K562 (cell line): ENCODE measurements around the gene NT5C1A.

Experiments
- ATF2 ChIP-seq: sonication (generic); formaldehyde crosslinking; IDR thresholded peaks from 2 replicates; pipeline ENCODE4 v1.8.1; 2022; ENCODE audit warnings: missing genetic modification reagents
- EZH2 ChIP-seq: IDR thresholded peaks from 2 replicates; pipeline ENCODE4 v1.6.1; 2012; ENCODE audit warnings: low read depth, mild to moderate bottlenecking, inconsistent platforms, low read length, borderline replicate concordance
- PHF8 ChIP-seq: fragments of 200-600 bp; sonication (generic); IDR thresholded peaks from 2 replicates; pipeline ENCODE4 v1.6.1; 2012; ENCODE audit warnings: mixed run types, mild to moderate bottlenecking, inconsistent platforms, low read length, moderate library complexity, borderline replicate concordance
- SMAD3 ChIP-seq: fragments of 450-650 bp; formaldehyde crosslinking; conservative IDR thresholded peaks from 2 replicates; pipeline ENCODE4 v1.4.0; 2020; ENCODE audit warnings: mild to moderate bottlenecking
- THAP12 ChIP-seq: fragments of 250-450 bp; sonication (Bioruptor Pico); IDR thresholded peaks from 2 replicates; pipeline ENCODE4 v1.9.0; 2021; ENCODE audit warnings: mild to moderate bottlenecking, inconsistent platforms
- ZBTB1 ChIP-seq: sonication (generic); formaldehyde crosslinking; IDR thresholded peaks from 2 replicates; pipeline ENCODE4 v1.8.1; 2023; ENCODE audit warnings: missing genetic modification reagents, low read depth, mild to moderate bottlenecking, borderline replicate concordance
- ZFX ChIP-seq: sonication (generic); formaldehyde crosslinking; IDR thresholded peaks from 2 replicates; pipeline ENCODE4 v1.8.0; 2022; ENCODE audit warnings: mild to moderate bottlenecking, missing genetic modification reagents, moderate library complexity

DNA sequence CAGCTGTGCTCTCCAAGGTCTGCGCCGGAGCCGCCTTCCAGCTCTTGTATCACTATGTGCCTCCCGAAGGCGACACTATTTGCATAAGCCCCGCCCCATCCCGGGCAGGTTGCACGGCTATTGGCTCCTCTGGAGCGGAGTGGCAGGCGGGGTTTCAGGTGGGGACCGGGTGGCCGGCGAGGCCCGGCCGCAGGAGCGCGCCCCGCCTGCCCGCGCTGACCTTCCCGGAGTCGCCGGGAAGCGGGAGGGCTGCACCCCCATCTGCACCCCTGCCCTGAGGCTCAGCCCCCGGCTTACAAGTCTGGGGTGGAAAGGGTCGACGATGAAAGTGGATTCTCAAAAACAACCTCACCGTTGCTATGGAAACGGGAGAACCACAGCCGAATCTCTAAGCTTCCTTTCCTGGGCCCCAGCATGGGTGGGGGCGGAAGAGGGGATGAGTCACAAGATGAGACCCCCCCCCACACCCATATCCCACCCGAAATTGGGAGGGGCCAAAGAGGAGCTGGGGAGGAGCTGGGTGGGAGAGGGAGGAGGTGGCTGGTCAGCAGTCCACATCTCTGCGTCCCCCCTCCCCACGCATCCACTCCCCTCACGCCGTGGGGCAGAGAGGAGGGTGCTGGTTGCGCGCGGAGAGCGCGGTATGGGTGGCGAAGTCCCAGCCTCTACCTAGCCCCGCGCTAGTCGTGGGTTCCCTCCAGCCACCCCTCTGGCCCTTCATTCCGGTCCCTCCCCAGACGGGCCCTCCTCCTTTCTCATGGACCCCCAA, 19.7 kb upstream of the NT5C1A start, which contains the start of gene HPCAL4:
- TF ChIP-seq ZFX (CRISPR knock-in tag) (no peak), PHF8 (no peak), EZH2 (no peak), SMAD3 (CRISPR knock-in tag) (no peak), ZBTB1 (CRISPR knock-in tag) (no peak), ATF2 (CRISPR knock-in tag) (no peak), THAP12 (CRISPR knock-in tag) (no peak)
